ENCODE measurements around the gene HERPUD1. TPM values are rescaled to one million over a fixed set of nuclear protein-coding genes. Genes with fewer than 3 reads are reported as not detected.

HERPUD1 gene
- total RNA-seq, 1 experiment from 2014 or later = 28.9 TPM

DNA sequence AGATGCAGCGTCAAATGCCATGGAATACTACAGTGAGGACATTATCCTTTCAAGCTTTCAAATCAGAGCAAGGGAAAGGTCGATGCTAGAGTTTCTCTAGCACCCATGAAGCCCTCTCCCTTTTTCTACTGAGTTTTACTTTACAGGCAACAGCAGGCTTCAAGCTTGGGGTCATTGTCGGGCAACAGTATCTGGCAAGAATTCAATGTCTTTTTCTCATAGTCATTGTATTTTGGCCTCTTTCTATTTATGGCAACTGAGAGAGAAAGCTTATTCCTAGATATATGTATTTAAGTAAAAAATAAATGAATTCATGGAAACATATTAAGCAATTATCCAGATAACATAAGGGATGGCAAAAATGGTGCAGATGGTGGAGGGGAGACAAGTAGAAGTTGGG, 29.4 kb downstream of the HERPUD1 start:
- Histone ChIP-seq H2AFZ (ENCODE audit: low read length) (no peak overlapping the region), H3K9ac (ENCODE audit: extremely low read depth, insufficient read length, low read length) (no peak overlapping the region), H2BK15ac (ENCODE audit: low read depth, low read length) (no peak overlapping the region), H3K79me2 (ENCODE audit: insufficient read depth, low read length) (no peaks in the 10 kb centered on the region), H3K18ac (ENCODE audit: insufficient read length, low read depth, low read length) (no peak overlapping the region), H3K4ac (ENCODE audit: low read depth, low read length) (no peak overlapping the region), H2AK5ac (ENCODE audit: insufficient read length, low read length) (no peak overlapping the region), H4K5ac (ENCODE audit: insufficient read length, low read depth, low read length) (no peak overlapping the region), H3K4me1 (ENCODE audit: insufficient read depth, low read length) (no peaks in the 10 kb centered on the region), H4K8ac (replicated peaks; ENCODE audit: insufficient read length, low read depth, low read length) (no peak overlapping the region), H3K23ac (ENCODE audit: insufficient read length, low read depth, low read length) (no peak overlapping the region), H2BK120ac (ENCODE audit: low read depth, low read length, poor library complexity, severe bottlenecking) (no peak overlapping the region), H3T11ph (ENCODE audit: low read length) (no peak overlapping the region), H4K20me1 (ENCODE audit: control insufficient read depth, insufficient read depth, insufficient read length) (no peaks in the 10 kb centered on the region), H2BK12ac (ENCODE audit: insufficient read length, low read depth, low read length) (no peak overlapping the region), H2BK5ac (ENCODE audit: insufficient read length, low read length) (no peak overlapping the region), H3K4me2 (ENCODE audit: insufficient read depth, insufficient read length, low read length) (no peak overlapping the region), H3K56ac (ENCODE audit: insufficient read length, low read depth, low read length) (no peak overlapping the region), H2BK20ac (ENCODE audit: low read depth, low read length, poor library complexity, severe bottlenecking) (no peak overlapping the region), H3K14ac (ENCODE audit: insufficient read depth, low read length) (no peak overlapping the region), H3K9me3 (ENCODE audit: control insufficient read depth, low read depth, low read length) (no peaks in the 10 kb centered on the region), H4K91ac (ENCODE audit: insufficient read length, low read depth, low read length) (no peak overlapping the region), H3K23me2 (ENCODE audit: insufficient read length, low read depth, low read length, poor library complexity, severe bottlenecking) (no peaks in the 10 kb centered on the region), H3K79me1 (ENCODE audit: insufficient read depth, low read depth, low read length, poor library complexity, severe bottlenecking) (no peaks in the 10 kb centered on the region), H3K27me3 (ENCODE audit: insufficient read depth, low read length) (no peaks in the 10 kb centered on the region), H3K27ac (ENCODE audit: insufficient read length, low read depth, low read length) (no peak overlapping the region)
- peaks cover 1% of the 10 kb centered on the region for H3K27me3 Mint-ChIP-seq (ENCODE audit: low read depth)
- H3K27ac Mint-ChIP-seq = peak overlapping the region in 1 of 3 experiments; percentile 8; a peak in 1 of 7 replicates
- no peak overlapping the region for H3K4me3 Mint-ChIP-seq
- H3K4me1 Mint-ChIP-seq = peaks cover 2 to 3% of the 10 kb centered on the region in 2 experiments; a peak in 2 of 4 replicates
- WGBS (ENCODE audit: extremely low coverage, insufficient read length, low lambda C conversion rate) = no CpG with 5 or more reads among the region's 3 CpGs
- DNase-seq = no peak
- TF ChIP-seq, protein P1, sequence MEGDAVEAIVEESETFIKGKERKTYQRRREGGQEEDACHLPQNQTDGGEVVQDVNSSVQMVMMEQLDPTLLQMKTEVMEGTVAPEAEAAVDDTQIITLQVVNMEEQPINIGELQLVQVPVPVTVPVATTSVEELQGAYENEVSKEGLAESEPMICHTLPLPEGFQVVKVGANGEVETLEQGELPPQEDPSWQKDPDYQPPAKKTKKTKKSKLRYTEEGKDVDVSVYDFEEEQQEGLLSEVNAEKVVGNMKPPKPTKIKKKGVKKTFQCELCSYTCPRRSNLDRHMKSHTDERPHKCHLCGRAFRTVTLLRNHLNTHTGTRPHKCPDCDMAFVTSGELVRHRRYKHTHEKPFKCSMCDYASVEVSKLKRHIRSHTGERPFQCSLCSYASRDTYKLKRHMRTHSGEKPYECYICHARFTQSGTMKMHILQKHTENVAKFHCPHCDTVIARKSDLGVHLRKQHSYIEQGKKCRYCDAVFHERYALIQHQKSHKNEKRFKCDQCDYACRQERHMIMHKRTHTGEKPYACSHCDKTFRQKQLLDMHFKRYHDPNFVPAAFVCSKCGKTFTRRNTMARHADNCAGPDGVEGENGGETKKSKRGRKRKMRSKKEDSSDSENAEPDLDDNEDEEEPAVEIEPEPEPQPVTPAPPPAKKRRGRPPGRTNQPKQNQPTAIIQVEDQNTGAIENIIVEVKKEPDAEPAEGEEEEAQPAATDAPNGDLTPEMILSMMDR (conservative IDR thresholded peaks at IDR 0.05) = no peak
- no peaks in the 10 kb centered on the region; a peak in 1 of 7 replicates for H3K36me3 Mint-ChIP-seq (ENCODE audit: insufficient read depth in 1 of 3, low read depth in 3 of 3)
- H3K9me3 Mint-ChIP-seq = no peaks in the 10 kb centered on the region

Measured in H9 (cell line).